Right lobe of liver (tissue), 6 donors: ENCODE data around the gene AP5B1. TPM values are rescaled to one million over a fixed set of nuclear protein-coding genes. Genes with fewer than 3 reads are reported as not detected.

Experiments used
- ATAC-seq, 4 donors: fragments of 200-7000 bp; cut with Tn5 transposase; one replicate each; pipeline ENCODE4 v1.9.1; 2020; ENCODE audit warnings: mild to moderate bottlenecking in 4 of 4, moderate library complexity in 4 of 4
- DNase-seq, 3 donors: peaks; one replicate each; pipeline ENCODE4 v3.0.0-alpha.2; 2020
- H3K27ac ChIP-seq, 3 donors: fragments of 200-600 bp; one replicate each; pipeline ENCODE4 v1.8.0; 2022
- H3K27me3 ChIP-seq, 2 donors: fragments of 200-600 bp; one replicate each; pipeline ENCODE4 v1.8.0; 2022
- H3K36me3 ChIP-seq, 4 donors: fragments of 200-600 bp; sonication (generic) in 1 of 4; one replicate each; pipeline versions ENCODE4 v1.5.1 to v1.8.0; 2017 to 2022; ENCODE audit warnings: control low read depth in 1 of 4
- H3K4me1 ChIP-seq, 4 donors: fragments of 200-600 bp; sonication (generic) in 1 of 4; one replicate each; pipeline versions ENCODE4 v1.5.1 to v1.8.0; 2017 to 2022; ENCODE audit warnings: control low read depth in 1 of 4
- H3K4me3 ChIP-seq, 3 donors: fragments of 200-600 bp; one replicate each; pipeline ENCODE4 v1.8.0; 2022
- H3K9me3 ChIP-seq, 4 donors: fragments of 200-600 bp; sonication (generic) in 1 of 4; one replicate each; pipeline versions ENCODE4 v1.5.1 to v1.8.0; 2017 to 2022; ENCODE audit warnings: control low read depth in 1 of 4
- POLR2A ChIP-seq: fragments of 450-650 bp; IDR thresholded peaks from one replicate; pipeline ENCODE4 v1.6.1; 2017; ENCODE audit warnings: antibody characterized with exemption, mild to moderate bottlenecking
- WGBS: methylation state at CpG from one replicate; pipeline ENCODE4 v1.1.6; 2018; ENCODE audit warnings: low coverage, low lambda C conversion rate; ENCODE audit not compliant: insufficient coverage; ENCODE audit errors: missing lambda C conversion rate; 5-methylcytosine and 5-hydroxymethylcytosine counted together
- intact Hi-C, 2 donors: fragments of 100-400 bp; cut with DNase I; formaldehyde crosslinking; loops; one replicate each; pipeline versions ENCODE4 v1.11.2 to v1.14.1; 2022
- total RNA-seq, 6 experiments: library from RNA; depleted of rRNA in 2 of 6; stranded (reverse); fragments of >200 nt in 2 of 6; fragmentation: NEBNext Ultra II Directional in 3 of 6; extraction: Animal tissue kit (Norgen Biotek cat#: 25700) in 3 of 6; gene quantifications; one replicate each; pipeline versions ENCODE4 v1.1.0 to v1.2.4, GENCODE V29; 2016 to 2023
- TF ChIP-seq, protein P1 (sequence below), 4 donors: fragments of 200-600 bp in 3 of 4; fragments of 450-650 bp in 1 of 4; IDR thresholded peaks; one replicate each; pipeline versions ENCODE4 v1.5.1 to v1.8.0; 2016 to 2022; ENCODE audit warnings: antibody characterized with exemption in 4 of 4, mild to moderate bottlenecking in 2 of 4
- donor health status: DM: no; HTN: yes; CAD: no.
- donor health status: DM: no; HTN: no; CAD: no.
- donor health status: DM: no; HTN: no; CAD: no.
- donor health status: DM: no; HTN: yes; CAD: no.
- donor health status: DM: no; HTN: yes; CAD: no.

AP5B1 gene
- total RNA-seq, 6 experiments from 2014 or later = 5.0 to 13.5 (median 9.7) TPM

- TF ChIP-seq, protein P1, sequence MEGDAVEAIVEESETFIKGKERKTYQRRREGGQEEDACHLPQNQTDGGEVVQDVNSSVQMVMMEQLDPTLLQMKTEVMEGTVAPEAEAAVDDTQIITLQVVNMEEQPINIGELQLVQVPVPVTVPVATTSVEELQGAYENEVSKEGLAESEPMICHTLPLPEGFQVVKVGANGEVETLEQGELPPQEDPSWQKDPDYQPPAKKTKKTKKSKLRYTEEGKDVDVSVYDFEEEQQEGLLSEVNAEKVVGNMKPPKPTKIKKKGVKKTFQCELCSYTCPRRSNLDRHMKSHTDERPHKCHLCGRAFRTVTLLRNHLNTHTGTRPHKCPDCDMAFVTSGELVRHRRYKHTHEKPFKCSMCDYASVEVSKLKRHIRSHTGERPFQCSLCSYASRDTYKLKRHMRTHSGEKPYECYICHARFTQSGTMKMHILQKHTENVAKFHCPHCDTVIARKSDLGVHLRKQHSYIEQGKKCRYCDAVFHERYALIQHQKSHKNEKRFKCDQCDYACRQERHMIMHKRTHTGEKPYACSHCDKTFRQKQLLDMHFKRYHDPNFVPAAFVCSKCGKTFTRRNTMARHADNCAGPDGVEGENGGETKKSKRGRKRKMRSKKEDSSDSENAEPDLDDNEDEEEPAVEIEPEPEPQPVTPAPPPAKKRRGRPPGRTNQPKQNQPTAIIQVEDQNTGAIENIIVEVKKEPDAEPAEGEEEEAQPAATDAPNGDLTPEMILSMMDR (IDR thresholded peaks at IDR 0.05) = no peak
- no peak for TF ChIP-seq POLR2A
- no peak overlapping the region for H3K27ac ChIP-seq
- intact Hi-C loops = no loop called here
- H3K27me3 ChIP-seq = no peaks in the 10 kb centered on the region
- no peak for ATAC-seq
- H3K9me3 ChIP-seq = no peaks in the 10 kb centered on the region
- no CpG with 5 or more reads among the region's 20 CpGs for WGBS
- peaks cover 0 to 24% (median 6%) of the 10 kb centered on the region in 4 donors for H3K4me1 ChIP-seq
- no peak overlapping the region for H3K4me3 ChIP-seq
- peaks cover 0 to 13% (median 7%) of the 10 kb centered on the region in 4 donors for H3K36me3 ChIP-seq
- DNase-seq = no peak
Observed at GRCh38 chr11:65778431-65778900, 2.3 kb downstream of the AP5B1 start.

DNA sequence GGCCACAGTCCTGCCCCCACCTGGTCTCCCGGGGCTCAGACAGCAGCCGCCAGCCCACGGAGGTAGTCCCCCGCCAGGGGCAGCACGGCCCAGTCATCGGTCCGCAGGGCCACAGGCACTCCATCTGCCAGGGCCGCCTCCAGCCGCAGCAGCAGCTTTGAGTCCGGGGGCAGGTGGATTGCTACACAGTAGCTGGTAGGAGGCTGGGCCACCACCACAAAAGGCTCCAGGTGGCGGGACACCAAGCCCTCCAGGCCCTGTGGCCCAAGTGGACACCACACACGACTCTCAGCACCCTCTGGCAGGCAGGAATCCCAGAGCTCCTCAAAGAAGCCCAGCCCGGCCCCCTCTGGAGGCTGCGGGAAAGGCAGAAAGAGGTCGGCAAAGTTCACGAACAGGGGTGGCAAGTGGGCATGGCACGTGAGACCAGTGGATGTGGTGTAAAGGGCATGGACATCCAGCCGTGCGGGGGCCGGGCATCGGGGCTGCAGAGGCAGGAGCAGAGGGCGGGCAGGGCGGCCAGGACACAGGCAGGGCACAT lies 2.9 kb downstream of the AP5B1 start:
- DNase-seq = peak in 1 of 3 donors; percentile 71
- Histone ChIP-seq H3K9me3 (no peaks in the 10 kb centered on the region), H3K36me3 (peaks cover 0 to 13% (median 7%) of the 10 kb centered on the region in 4 donors), H3K4me1 (peaks cover 0 to 24% (median 6%) of the 10 kb centered on the region in 4 donors), H3K27me3 (no peaks in the 10 kb centered on the region), H3K4me3 (no peak overlapping the region), H3K27ac (no peak overlapping the region)
- intact Hi-C loops = no loop called here
- ATAC-seq = no peak
- WGBS = 61% methylated on average over 4 of the region's 23 CpGs
- TF ChIP-seq POLR2A = no peak
- TF ChIP-seq, protein P1 (IDR thresholded peaks at IDR 0.05) = no peak

GRCh38 chr11:65777241-65777640 lies 3.5 kb downstream of the AP5B1 start:
- Histone ChIP-seq H3K4me1 (peaks cover 0 to 24% (median 6%) of the 10 kb centered on the region in 4 donors), H3K9me3 (no peaks in the 10 kb centered on the region), H3K4me3 (no peak overlapping the region), H3K27me3 (no peaks in the 10 kb centered on the region), H3K27ac (peak overlapping the region in 2 of 3 donors; percentile 57 to 70), H3K36me3 (peaks cover 0 to 13% (median 7%) of the 10 kb centered on the region in 4 donors)
- no peak for TF ChIP-seq POLR2A
- TF ChIP-seq, protein P1 (IDR thresholded peaks at IDR 0.05) = no peak
- intact Hi-C loops = no loop called here
- ATAC-seq (no peak), DNase-seq (peak in 1 of 3 donors; percentile 39)
- WGBS = 78% methylated on average over 4 of the region's 8 CpGs

- 70% methylated on average over 5 of the region's 8 CpGs for WGBS
- Histone ChIP-seq H3K4me3 (no peak overlapping the region), H3K27me3 (no peaks in the 10 kb centered on the region), H3K9me3 (no peaks in the 10 kb centered on the region), H3K27ac (peak overlapping the region in 2 of 3 donors; percentile 57 to 70), H3K4me1 (peaks cover 0 to 24% (median 6%) of the 10 kb centered on the region in 4 donors), H3K36me3 (peaks cover 0 to 13% (median 7%) of the 10 kb centered on the region in 4 donors)
- no peak for ATAC-seq
- peak in 1 of 3 donors; percentile 49 for DNase-seq
- intact Hi-C loops = no loop called here
- no peak for TF ChIP-seq POLR2A
- TF ChIP-seq, protein P1 (IDR thresholded peaks at IDR 0.05) = no peak
Observed at GRCh38 chr11:65776710-65777141, 4.0 kb downstream of the AP5B1 start.
